ENCODE measurements around the gene ICA1L.

GRCh38 chr2:202911203-202911511 is 39.6 kb upstream of the ICA1L start:
- TF ChIP-seq CTCF (IDR thresholded peaks at IDR 0.05) (no peak), EP300 (IDR thresholded peaks at IDR 0.05; ENCODE audit: borderline replicate concordance in 1 of 2, low read depth in 1 of 2, low read length in 1 of 2) (no peak), POLR2AphosphoS5 (IDR thresholded peaks at IDR 0.05; ENCODE audit: low read depth, low read length) (no peak), GATA2 (CRISPR knock-in tag; IDR thresholded peaks at IDR 0.05) (no peak), RAD21 (IDR thresholded peaks at IDR 0.05; ENCODE audit: low read length) (no peak), ZBTB33 (IDR thresholded peaks at IDR 0.05; ENCODE audit: borderline replicate concordance, low read depth) (no peak)
